HEK293 (cell line): Measurements from ENCODE around the gene PRR16.

Experiments used
- ZBTB7A ChIP-seq: fragments of 450-650 bp; formaldehyde crosslinking; IDR thresholded peaks from 2 replicates; pipeline ENCODE4 v1.5.1; 2016; ENCODE audit warnings: low read depth, missing biosample characterization, missing genetic modification characterization
- ZNF175 ChIP-seq: fragments of 450-650 bp; formaldehyde crosslinking; IDR thresholded peaks from 2 replicates; pipeline ENCODE4 v1.5.1; 2016; ENCODE audit warnings: missing biosample characterization, missing genetic modification characterization
- ZNF24 ChIP-seq: fragments of 450-650 bp; formaldehyde crosslinking; IDR thresholded peaks from 2 replicates; pipeline ENCODE4 v1.5.1; 2016; ENCODE audit warnings: missing biosample characterization, missing genetic modification characterization
- ZXDB ChIP-seq: fragments of 450-650 bp; formaldehyde crosslinking; IDR thresholded peaks from 2 replicates; pipeline ENCODE4 v1.5.1; 2016; ENCODE audit warnings: missing biosample characterization, missing genetic modification characterization
- TF ChIP-seq, protein P1 (sequence below): fragments of 450-650 bp; formaldehyde crosslinking; IDR thresholded peaks from 2 replicates; pipeline ENCODE4 v1.5.1; 2016; ENCODE audit warnings: missing biosample characterization, missing genetic modification characterization
- TF ChIP-seq, protein P2 (sequence below): fragments of 450-650 bp; formaldehyde crosslinking; IDR thresholded peaks from 2 replicates; pipeline ENCODE4 v1.5.1; 2016; ENCODE audit warnings: missing biosample characterization, missing genetic modification characterization

DNA sequence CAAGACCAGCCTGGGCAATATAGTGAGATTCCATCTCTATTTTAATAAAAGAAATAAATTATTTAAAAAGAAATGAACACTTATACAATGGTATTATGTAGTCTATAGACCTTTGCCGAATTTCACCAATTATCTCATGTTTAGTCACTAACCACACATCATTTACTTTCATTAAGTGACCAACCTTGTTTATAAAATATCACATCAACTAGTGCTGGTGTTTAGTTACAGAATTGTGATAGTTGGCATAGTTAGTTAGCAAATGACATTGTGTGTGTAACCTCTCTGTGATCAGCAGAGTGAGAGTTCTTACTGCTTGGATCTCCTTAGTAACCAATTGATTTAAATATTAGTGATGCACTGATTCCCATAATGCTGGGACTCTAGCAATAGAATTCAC, 71.8 kb downstream of the PRR16 start:
- TF ChIP-seq ZNF175 (no peak), ZNF24 (no peak), ZXDB (tag by site-specific recombination) (no peak), ZBTB7A (tag by site-specific recombination) (no peak)
- TF ChIP-seq, protein P1, sequence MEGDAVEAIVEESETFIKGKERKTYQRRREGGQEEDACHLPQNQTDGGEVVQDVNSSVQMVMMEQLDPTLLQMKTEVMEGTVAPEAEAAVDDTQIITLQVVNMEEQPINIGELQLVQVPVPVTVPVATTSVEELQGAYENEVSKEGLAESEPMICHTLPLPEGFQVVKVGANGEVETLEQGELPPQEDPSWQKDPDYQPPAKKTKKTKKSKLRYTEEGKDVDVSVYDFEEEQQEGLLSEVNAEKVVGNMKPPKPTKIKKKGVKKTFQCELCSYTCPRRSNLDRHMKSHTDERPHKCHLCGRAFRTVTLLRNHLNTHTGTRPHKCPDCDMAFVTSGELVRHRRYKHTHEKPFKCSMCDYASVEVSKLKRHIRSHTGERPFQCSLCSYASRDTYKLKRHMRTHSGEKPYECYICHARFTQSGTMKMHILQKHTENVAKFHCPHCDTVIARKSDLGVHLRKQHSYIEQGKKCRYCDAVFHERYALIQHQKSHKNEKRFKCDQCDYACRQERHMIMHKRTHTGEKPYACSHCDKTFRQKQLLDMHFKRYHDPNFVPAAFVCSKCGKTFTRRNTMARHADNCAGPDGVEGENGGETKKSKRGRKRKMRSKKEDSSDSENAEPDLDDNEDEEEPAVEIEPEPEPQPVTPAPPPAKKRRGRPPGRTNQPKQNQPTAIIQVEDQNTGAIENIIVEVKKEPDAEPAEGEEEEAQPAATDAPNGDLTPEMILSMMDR, result no peak
- TF ChIP-seq, protein P2, sequence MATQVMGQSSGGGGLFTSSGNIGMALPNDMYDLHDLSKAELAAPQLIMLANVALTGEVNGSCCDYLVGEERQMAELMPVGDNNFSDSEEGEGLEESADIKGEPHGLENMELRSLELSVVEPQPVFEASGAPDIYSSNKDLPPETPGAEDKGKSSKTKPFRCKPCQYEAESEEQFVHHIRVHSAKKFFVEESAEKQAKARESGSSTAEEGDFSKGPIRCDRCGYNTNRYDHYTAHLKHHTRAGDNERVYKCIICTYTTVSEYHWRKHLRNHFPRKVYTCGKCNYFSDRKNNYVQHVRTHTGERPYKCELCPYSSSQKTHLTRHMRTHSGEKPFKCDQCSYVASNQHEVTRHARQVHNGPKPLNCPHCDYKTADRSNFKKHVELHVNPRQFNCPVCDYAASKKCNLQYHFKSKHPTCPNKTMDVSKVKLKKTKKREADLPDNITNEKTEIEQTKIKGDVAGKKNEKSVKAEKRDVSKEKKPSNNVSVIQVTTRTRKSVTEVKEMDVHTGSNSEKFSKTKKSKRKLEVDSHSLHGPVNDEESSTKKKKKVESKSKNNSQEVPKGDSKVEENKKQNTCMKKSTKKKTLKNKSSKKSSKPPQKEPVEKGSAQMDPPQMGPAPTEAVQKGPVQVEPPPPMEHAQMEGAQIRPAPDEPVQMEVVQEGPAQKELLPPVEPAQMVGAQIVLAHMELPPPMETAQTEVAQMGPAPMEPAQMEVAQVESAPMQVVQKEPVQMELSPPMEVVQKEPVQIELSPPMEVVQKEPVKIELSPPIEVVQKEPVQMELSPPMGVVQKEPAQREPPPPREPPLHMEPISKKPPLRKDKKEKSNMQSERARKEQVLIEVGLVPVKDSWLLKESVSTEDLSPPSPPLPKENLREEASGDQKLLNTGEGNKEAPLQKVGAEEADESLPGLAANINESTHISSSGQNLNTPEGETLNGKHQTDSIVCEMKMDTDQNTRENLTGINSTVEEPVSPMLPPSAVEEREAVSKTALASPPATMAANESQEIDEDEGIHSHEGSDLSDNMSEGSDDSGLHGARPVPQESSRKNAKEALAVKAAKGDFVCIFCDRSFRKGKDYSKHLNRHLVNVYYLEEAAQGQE, result no peak
